GM12891 (cell line): ENCODE measurements around the gene LHFPL4.

ENCODE experiments used
- PAX5 ChIP-seq: IDR thresholded peaks from 2 replicates; pipeline ENCODE4 v1.6.1; 2011; ENCODE audit warnings: low read length, moderate library complexity, mild to moderate bottlenecking; ENCODE audit not compliant: insufficient read depth, severe bottlenecking
- POLR2A ChIP-seq: IDR thresholded peaks from 2 replicates; pipeline ENCODE4 v1.6.1; 2011; ENCODE audit warnings: low read depth, low read length, control low read depth
- POLR2AphosphoS5 ChIP-seq: IDR thresholded peaks from 2 replicates; pipeline ENCODE4 v1.6.1; 2011; ENCODE audit warnings: low read depth, low read length, control low read depth
- POU2F2 ChIP-seq: IDR thresholded peaks from 2 replicates; pipeline ENCODE4 v1.6.1; 2011; ENCODE audit warnings: low read depth, mild to moderate bottlenecking, control low read depth, low read length, moderate library complexity
- SPI1 ChIP-seq: IDR thresholded peaks from 2 replicates; pipeline ENCODE4 v1.6.1; 2011; ENCODE audit warnings: low read depth, low read length, control low read depth
- TAF1 ChIP-seq: IDR thresholded peaks from 2 replicates; pipeline ENCODE4 v1.6.1; 2011; ENCODE audit warnings: low read depth, low read length, control low read depth

DNA sequence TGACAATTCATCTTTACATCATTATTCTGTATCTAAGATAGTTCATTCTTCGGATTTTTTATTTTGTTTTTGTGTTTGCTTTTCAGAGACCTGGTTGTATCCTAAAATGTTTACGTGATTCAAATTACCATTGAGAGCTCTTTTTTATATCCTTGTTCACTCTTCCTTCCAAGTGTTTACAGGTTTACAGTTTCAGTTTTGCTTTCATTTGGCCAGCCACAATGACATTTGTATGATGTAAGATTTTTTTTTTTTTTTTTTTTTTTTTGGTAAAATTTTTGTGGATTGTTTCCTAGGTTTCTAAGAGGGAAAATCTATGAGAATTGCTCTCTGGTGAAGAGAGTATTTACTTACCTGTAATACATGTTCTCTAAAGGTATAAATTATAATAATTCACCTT, 101.2 kb downstream of the LHFPL4 start:
- no peak for TF ChIP-seq POLR2A
- no peak for TF ChIP-seq POLR2AphosphoS5
- TF ChIP-seq PAX5: no peak
- no peak for TF ChIP-seq TAF1
- TF ChIP-seq SPI1: no peak
- TF ChIP-seq POU2F2: no peak
